ENCODE data around the gene PTTG1IP.

DNA sequence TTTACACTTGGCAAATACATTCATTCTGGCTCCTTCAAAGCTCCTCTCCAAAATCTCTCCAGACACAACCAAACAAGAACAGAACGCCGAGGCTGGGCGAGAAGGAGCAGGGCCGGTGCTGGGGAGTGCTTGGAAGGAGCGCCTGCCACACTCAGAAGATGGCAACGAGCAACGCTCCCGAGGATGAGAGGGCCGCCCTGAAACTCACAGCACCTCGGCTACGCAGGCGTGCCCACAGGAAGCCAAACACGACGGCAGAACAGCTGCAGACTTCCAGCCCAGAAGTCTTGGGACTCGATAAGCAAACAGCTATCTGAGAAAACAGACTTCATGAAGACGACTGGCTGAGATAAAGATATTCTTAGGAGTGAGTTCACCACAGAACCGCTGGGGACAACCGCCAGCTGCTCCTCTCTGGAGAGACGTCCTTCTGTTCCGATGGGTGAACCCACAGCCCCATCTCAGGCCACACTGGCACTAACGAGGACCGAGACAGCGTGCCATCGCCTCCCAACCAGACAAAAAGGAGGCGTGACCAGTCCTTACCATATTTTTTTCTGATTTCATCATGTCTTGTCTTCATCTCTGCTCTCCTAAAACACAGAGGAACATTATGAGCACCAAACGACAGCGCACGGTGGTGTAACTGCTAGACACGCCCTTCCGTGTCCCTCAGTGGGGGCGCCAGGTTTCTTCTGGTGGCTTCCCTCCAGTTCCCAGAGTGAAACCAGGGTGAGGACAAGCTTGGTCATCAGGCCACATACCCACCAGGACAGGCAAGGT is 18.6 kb downstream of the PTTG1IP start:
- TF ChIP-seq, protein P1, sequence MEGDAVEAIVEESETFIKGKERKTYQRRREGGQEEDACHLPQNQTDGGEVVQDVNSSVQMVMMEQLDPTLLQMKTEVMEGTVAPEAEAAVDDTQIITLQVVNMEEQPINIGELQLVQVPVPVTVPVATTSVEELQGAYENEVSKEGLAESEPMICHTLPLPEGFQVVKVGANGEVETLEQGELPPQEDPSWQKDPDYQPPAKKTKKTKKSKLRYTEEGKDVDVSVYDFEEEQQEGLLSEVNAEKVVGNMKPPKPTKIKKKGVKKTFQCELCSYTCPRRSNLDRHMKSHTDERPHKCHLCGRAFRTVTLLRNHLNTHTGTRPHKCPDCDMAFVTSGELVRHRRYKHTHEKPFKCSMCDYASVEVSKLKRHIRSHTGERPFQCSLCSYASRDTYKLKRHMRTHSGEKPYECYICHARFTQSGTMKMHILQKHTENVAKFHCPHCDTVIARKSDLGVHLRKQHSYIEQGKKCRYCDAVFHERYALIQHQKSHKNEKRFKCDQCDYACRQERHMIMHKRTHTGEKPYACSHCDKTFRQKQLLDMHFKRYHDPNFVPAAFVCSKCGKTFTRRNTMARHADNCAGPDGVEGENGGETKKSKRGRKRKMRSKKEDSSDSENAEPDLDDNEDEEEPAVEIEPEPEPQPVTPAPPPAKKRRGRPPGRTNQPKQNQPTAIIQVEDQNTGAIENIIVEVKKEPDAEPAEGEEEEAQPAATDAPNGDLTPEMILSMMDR (IDR thresholded peaks at IDR 0.05): no peak
- TF ChIP-seq POLR2A (IDR thresholded peaks at IDR 0.05): no peak
- no peak for TF ChIP-seq EP300 (IDR thresholded peaks at IDR 0.05)

All from upper lobe of left lung (tissue), 4 donors.